Mammary epithelial cell (primary cell): ENCODE results near the gene SNX19.

Experiments used
- CTCF ChIP-seq, 2 donors: IDR thresholded peaks in 1 of 2; conservative IDR thresholded peaks in 1 of 2; 2 replicates each; pipeline ENCODE4 v1.5.1; 2011 to 2012; ENCODE audit warnings: inconsistent platforms in 2 of 2, low read length in 2 of 2, mild to moderate bottlenecking in 2 of 2, control low read depth in 1 of 2, low read depth in 1 of 2; ENCODE audit not compliant: insufficient read depth in 1 of 2; ENCODE audit errors: extremely low read depth in 1 of 2
- EZH2 ChIP-seq: IDR thresholded peaks from 2 replicates; pipeline ENCODE4 v1.6.1; 2012; ENCODE audit warnings: low read length, inconsistent platforms, borderline replicate concordance

DNA sequence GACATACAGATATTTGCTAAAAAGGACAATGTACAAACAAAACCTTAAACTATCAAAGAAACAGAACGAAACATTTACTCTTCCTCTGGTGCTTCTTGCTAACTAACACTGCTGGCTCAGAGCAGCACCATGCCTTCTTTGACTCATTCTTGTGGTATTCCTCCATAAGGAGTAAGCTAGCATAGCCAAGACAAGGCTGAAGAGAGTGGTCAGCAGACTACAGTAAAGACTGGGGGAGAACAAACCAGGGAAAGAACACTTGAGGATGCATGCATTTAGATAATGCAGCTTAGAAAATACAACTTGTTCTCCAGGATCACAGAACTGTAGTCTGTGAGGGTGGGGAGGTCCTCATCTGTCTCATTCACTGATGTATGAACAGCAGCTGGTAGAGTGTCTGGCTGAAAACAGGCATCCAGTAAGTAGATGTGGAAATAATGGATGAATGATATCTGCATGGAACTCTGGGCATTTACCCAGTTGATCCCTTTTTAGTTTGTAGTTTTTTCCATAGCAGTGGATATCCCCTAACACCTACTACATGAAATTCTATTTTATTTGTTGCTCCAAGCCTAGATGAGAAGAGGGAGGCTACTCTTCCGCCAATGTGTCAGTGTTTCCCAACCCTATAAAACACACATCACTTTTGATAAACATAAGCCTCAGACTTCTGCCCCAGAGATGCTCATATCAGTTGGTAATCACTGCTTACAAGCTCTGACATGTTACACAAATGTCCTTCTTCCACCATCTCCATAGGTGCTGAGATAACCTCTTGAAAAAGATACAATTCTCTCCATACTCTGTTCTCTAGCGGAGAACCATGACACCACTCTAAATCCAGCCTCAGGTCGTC is 7.3 kb downstream of the SNX19 start:
- TF ChIP-seq CTCF (conservative IDR thresholded peaks at IDR 0.05 in 1 of 2, IDR thresholded peaks at IDR 0.05 in 1 of 2; ENCODE audit: extremely low read depth in 1 of 2, insufficient read depth in 1 of 2, low read depth in 1 of 2, low read length in 2 of 2): no peak
- TF ChIP-seq EZH2: no peak
